H9 (cell line): ENCODE data around the gene VEZT. TPM values are rescaled to one million over a fixed set of nuclear protein-coding genes. Genes with fewer than 3 reads are reported as not detected.

Experiments used
- DNase-seq: peaks from one replicate; pipeline ENCODE4 v3.0.0-alpha.2; 2017
- H2AFZ ChIP-seq: one replicate; pipeline ENCODE4 v1.6.1; 2013; ENCODE audit warnings: mild to moderate bottlenecking, low read length, control low read depth, moderate library complexity
- H2AK5ac ChIP-seq: 2 replicates; pipeline ENCODE4 v1.6.1; 2013; ENCODE audit warnings: low read length, control low read depth, mixed read lengths; ENCODE audit not compliant: insufficient read length
- H2BK120ac ChIP-seq: one replicate; pipeline ENCODE4 v1.6.1; 2013; ENCODE audit warnings: low read depth, mild to moderate bottlenecking, low read length, control low read depth, inconsistent platforms; ENCODE audit not compliant: poor library complexity, severe bottlenecking
- H2BK12ac ChIP-seq: 2 replicates; pipeline ENCODE4 v1.6.1; 2013; ENCODE audit warnings: low read length, control low read depth, mixed read lengths, low read depth; ENCODE audit not compliant: insufficient read length
- H2BK15ac ChIP-seq: 2 replicates; pipeline ENCODE4 v1.6.1; 2013; ENCODE audit warnings: low read depth, low read length, control low read depth
- H2BK20ac ChIP-seq: one replicate; pipeline ENCODE4 v1.6.1; 2013; ENCODE audit warnings: low read depth, mild to moderate bottlenecking, low read length, control low read depth, inconsistent platforms; ENCODE audit not compliant: poor library complexity, severe bottlenecking
- H2BK5ac ChIP-seq: 2 replicates; pipeline ENCODE4 v1.6.1; 2013; ENCODE audit warnings: low read length, control low read depth, mixed read lengths; ENCODE audit not compliant: insufficient read length
- H3K14ac ChIP-seq: 2 replicates; pipeline ENCODE4 v1.6.1; 2013; ENCODE audit warnings: low read length, control low read depth; ENCODE audit not compliant: insufficient read depth
- H3K18ac ChIP-seq: 2 replicates; pipeline ENCODE4 v1.6.1; 2013; ENCODE audit warnings: low read depth, mild to moderate bottlenecking, mixed read lengths, low read length, control low read depth; ENCODE audit not compliant: insufficient read length
- H3K23ac ChIP-seq: 2 replicates; pipeline ENCODE4 v1.6.1; 2013; ENCODE audit warnings: low read length, control low read depth, mixed read lengths, low read depth; ENCODE audit not compliant: insufficient read length
- H3K23me2 ChIP-seq: 2 replicates; pipeline ENCODE4 v1.6.1; 2013; ENCODE audit warnings: low read depth, mild to moderate bottlenecking, mixed read lengths, low read length, control low read depth; ENCODE audit not compliant: insufficient read length, poor library complexity, severe bottlenecking
- H3K27ac ChIP-seq: 2 replicates; pipeline ENCODE4 v1.5.1; 2013; ENCODE audit warnings: low read length, control low read depth, mixed read lengths, low read depth; ENCODE audit not compliant: insufficient read length
- H3K27me3 ChIP-seq: 2 replicates; pipeline ENCODE4 v1.6.1; 2013; ENCODE audit warnings: low read length, control low read depth, inconsistent platforms; ENCODE audit not compliant: insufficient read depth
- H3K4ac ChIP-seq: 2 replicates; pipeline ENCODE4 v1.6.1; 2013; ENCODE audit warnings: low read depth, mild to moderate bottlenecking, control low read depth, inconsistent platforms, low read length, moderate library complexity
- H3K4me1 ChIP-seq: 2 replicates; pipeline ENCODE4 v1.6.1; 2013; ENCODE audit warnings: low read length, control low read depth, inconsistent platforms; ENCODE audit not compliant: insufficient read depth
- H3K4me2 ChIP-seq: 2 replicates; pipeline ENCODE4 v1.6.1; 2013; ENCODE audit warnings: low read length, control low read depth, mixed read lengths; ENCODE audit not compliant: insufficient read length, insufficient read depth
- H3K56ac ChIP-seq: 2 replicates; pipeline ENCODE4 v1.6.1; 2013; ENCODE audit warnings: low read depth, mild to moderate bottlenecking, mixed read lengths, low read length, control low read depth; ENCODE audit not compliant: insufficient read length
- H3K79me1 ChIP-seq: 2 replicates; pipeline ENCODE4 v1.6.1; 2013; ENCODE audit warnings: low read depth, mild to moderate bottlenecking, moderate library complexity, low read length, control low read depth, inconsistent platforms; ENCODE audit not compliant: insufficient read depth, poor library complexity, severe bottlenecking
- H3K79me2 ChIP-seq: 2 replicates; pipeline ENCODE4 v1.6.1; 2013; ENCODE audit warnings: low read length, control low read depth, inconsistent platforms; ENCODE audit not compliant: insufficient read depth
- H3K9ac ChIP-seq: 2 replicates; pipeline ENCODE4 v1.6.1; 2013; ENCODE audit warnings: low read length, control low read depth, mixed read lengths; ENCODE audit not compliant: insufficient read length; ENCODE audit errors: extremely low read depth
- H3K9me3 ChIP-seq: one replicate; pipeline ENCODE4 v1.6.1; 2013; ENCODE audit warnings: low read depth, low read length, inconsistent platforms; ENCODE audit not compliant: control insufficient read depth
- H3T11ph ChIP-seq: one replicate; pipeline ENCODE4 v1.6.1; 2013; ENCODE audit warnings: mild to moderate bottlenecking, low read length, control low read depth, inconsistent platforms
- H4K20me1 ChIP-seq: one replicate; pipeline ENCODE4 v1.6.1; 2013; ENCODE audit not compliant: control insufficient read depth, insufficient read length, insufficient read depth
- H4K5ac ChIP-seq: 2 replicates; pipeline ENCODE4 v1.6.1; 2013; ENCODE audit warnings: low read depth, mild to moderate bottlenecking, mixed read lengths, low read length, control low read depth; ENCODE audit not compliant: insufficient read length
- H4K8ac ChIP-seq: replicated peaks from 2 replicates; pipeline ENCODE4 v1.6.1; 2013; ENCODE audit warnings: low read length, control low read depth, mixed read lengths, low read depth; ENCODE audit not compliant: insufficient read length
- H4K91ac ChIP-seq: 2 replicates; pipeline ENCODE4 v1.6.1; 2013; ENCODE audit warnings: low read depth, mild to moderate bottlenecking, moderate library complexity, mixed read lengths, low read length, control low read depth; ENCODE audit not compliant: insufficient read length
- H3K27ac Mint-ChIP-seq, 3 experiments: 2 replicates in 2 of 3; 3 replicates in 1 of 3; pipeline ENCODE4 v1.8.0; 2020 to 2021; ENCODE audit warnings: mixed read lengths in 3 of 3, mild to moderate bottlenecking in 1 of 3, moderate library complexity in 1 of 3
- H3K27me3 Mint-ChIP-seq: 2 replicates; pipeline ENCODE4 v1.8.0; 2021; ENCODE audit warnings: low read depth, mild to moderate bottlenecking, moderate library complexity, mixed read lengths
- H3K36me3 Mint-ChIP-seq, 3 experiments: 2 replicates in 2 of 3; 3 replicates in 1 of 3; pipeline ENCODE4 v1.8.0; 2020 to 2021; ENCODE audit warnings: low read depth in 3 of 3, mixed read lengths in 3 of 3; ENCODE audit not compliant: insufficient read depth in 1 of 3
- H3K4me1 Mint-ChIP-seq, 2 experiments: 2 replicates each; pipeline ENCODE4 v1.8.0; 2020; ENCODE audit warnings: mixed read lengths in 2 of 2
- H3K4me3 Mint-ChIP-seq, 2 experiments: 2 replicates in 1 of 2; 3 replicates in 1 of 2; pipeline ENCODE4 v1.8.0; 2020 to 2021; ENCODE audit warnings: mild to moderate bottlenecking in 2 of 2, mixed read lengths in 2 of 2, moderate library complexity in 1 of 2
- H3K9me3 Mint-ChIP-seq, 2 experiments: 2 replicates in 1 of 2; 3 replicates in 1 of 2; pipeline ENCODE4 v1.8.0; 2020; ENCODE audit warnings: mild to moderate bottlenecking in 2 of 2, mixed read lengths in 2 of 2, moderate library complexity in 1 of 2
- CTCF ChIP-seq: fragments of 200-600 bp; sonication (generic); conservative IDR thresholded peaks from 3 replicates; pipeline ENCODE4 v1.8.0; 2021; ENCODE audit warnings: antibody characterized with exemption, mild to moderate bottlenecking
- WGBS: extraction: QIAGEN DNeasy Blood & Tissue Kit; methylation state at CpG from one replicate; pipeline ENCODE4 v1.1.7; 2013; ENCODE audit warnings: missing lambda C conversion rate, low lambda C conversion rate, mixed read lengths; ENCODE audit not compliant: insufficient read length; ENCODE audit errors: extremely low coverage; 5-methylcytosine and 5-hydroxymethylcytosine counted together
- total RNA-seq: library from RNA; stranded (reverse); gene quantifications from 2 replicates; pipeline ENCODE4 v1.2.1, GENCODE V29; 2021

VEZT gene
- total RNA-seq, 1 experiment from 2014 or later: 69.8 TPM

GRCh38 chr12:95248604-95249360 lies 31.2 kb downstream of the VEZT start:
- H3K9me3 Mint-ChIP-seq: no peaks in the 10 kb centered on the region
- H2BK15ac ChIP-seq: no peak overlapping the region
- no peak overlapping the region for H3K14ac ChIP-seq
- H3K4me1 Mint-ChIP-seq: peaks cover 17 to 23% of the 10 kb centered on the region in 2 experiments
- H3K18ac ChIP-seq: no peak overlapping the region
- H3T11ph ChIP-seq: no peak overlapping the region
- peak overlapping the region in 2 of 3 experiments; percentile 44 to 80; a peak in 2 of 7 replicates for H3K27ac Mint-ChIP-seq
- no peak overlapping the region for H2BK20ac ChIP-seq
- H2AK5ac ChIP-seq: no peak overlapping the region
- no peak overlapping the region for H2BK5ac ChIP-seq
- peaks cover 10 to 28% (median 26%) of the 10 kb centered on the region in 3 experiments; a peak in 6 of 7 replicates for H3K36me3 Mint-ChIP-seq
- no peaks in the 10 kb centered on the region for H3K4me1 ChIP-seq
- no peak overlapping the region for H4K5ac ChIP-seq
- no peak overlapping the region for H4K91ac ChIP-seq
- H2AFZ ChIP-seq: no peak overlapping the region
- H3K56ac ChIP-seq: no peak overlapping the region
- DNase-seq: no peak
- H3K23ac ChIP-seq: no peak overlapping the region
- no peak for TF ChIP-seq CTCF
- no peak overlapping the region for H3K4me3 Mint-ChIP-seq
- WGBS: no CpG with 5 or more reads among the region's 8 CpGs
- H3K4ac ChIP-seq: no peak overlapping the region
- H2BK120ac ChIP-seq: no peak overlapping the region
- no peak overlapping the region for H4K8ac ChIP-seq
- no peak overlapping the region for H3K27ac ChIP-seq
- no peaks in the 10 kb centered on the region for H3K27me3 Mint-ChIP-seq
- no peaks in the 10 kb centered on the region; the same call in 1 of the 2 replicates for H3K79me2 ChIP-seq
- no peaks in the 10 kb centered on the region for H3K27me3 ChIP-seq
- peaks cover 3% of the 10 kb centered on the region for H3K79me1 ChIP-seq
- H3K9ac ChIP-seq: no peak overlapping the region
- H3K4me2 ChIP-seq: no peak overlapping the region
- H3K23me2 ChIP-seq: no peaks in the 10 kb centered on the region
- no peak overlapping the region for H2BK12ac ChIP-seq
- no peaks in the 10 kb centered on the region for H3K9me3 ChIP-seq
- no peaks in the 10 kb centered on the region for H4K20me1 ChIP-seq
